ENCODE results near the gene AARSD1.

Gene AARSD1

DNA sequence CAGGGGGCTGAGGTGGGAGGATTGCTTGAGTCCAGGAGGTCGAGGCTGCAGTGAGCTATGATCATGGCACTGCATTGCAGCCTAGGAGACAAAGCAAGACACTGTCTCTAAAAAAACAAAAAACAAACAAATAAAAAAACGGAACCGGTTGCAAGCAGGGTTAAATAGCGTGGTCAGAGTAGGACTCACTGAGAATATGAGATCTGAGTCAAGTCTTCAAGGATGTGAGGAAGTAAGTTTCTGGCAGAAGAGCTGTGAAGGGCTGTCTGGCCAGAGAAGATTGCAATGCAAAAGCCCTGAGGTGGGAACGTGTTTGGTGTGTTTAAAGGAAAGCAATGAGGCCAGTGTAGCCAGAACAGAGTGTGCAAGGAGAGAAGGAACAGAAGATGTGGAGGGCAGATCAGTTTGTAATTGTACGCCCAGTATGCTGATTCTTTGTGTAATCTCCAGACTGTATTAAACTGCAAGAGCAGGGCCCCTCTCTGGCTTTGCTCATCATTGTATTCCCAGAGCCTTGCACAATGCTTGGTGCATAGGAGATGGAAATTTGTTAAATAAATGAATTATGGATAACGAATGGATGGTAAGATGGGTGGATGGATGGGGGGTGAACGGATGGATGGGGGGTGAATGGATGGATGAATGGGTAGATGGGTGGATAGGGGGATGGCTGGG is 57.3 kb downstream of the AARSD1 start:
- TF ChIP-seq, protein P1, sequence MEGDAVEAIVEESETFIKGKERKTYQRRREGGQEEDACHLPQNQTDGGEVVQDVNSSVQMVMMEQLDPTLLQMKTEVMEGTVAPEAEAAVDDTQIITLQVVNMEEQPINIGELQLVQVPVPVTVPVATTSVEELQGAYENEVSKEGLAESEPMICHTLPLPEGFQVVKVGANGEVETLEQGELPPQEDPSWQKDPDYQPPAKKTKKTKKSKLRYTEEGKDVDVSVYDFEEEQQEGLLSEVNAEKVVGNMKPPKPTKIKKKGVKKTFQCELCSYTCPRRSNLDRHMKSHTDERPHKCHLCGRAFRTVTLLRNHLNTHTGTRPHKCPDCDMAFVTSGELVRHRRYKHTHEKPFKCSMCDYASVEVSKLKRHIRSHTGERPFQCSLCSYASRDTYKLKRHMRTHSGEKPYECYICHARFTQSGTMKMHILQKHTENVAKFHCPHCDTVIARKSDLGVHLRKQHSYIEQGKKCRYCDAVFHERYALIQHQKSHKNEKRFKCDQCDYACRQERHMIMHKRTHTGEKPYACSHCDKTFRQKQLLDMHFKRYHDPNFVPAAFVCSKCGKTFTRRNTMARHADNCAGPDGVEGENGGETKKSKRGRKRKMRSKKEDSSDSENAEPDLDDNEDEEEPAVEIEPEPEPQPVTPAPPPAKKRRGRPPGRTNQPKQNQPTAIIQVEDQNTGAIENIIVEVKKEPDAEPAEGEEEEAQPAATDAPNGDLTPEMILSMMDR (conservative IDR thresholded peaks at IDR 0.05; ENCODE audit: control insufficient read depth, insufficient read depth, low read depth, low read length), result no peak
- no peak for DNase-seq (ENCODE audit: low read depth)
- H3K4me3 ChIP-seq (ENCODE audit: control insufficient read depth, low read depth, low read length), result no peak overlapping the region

DNA sequence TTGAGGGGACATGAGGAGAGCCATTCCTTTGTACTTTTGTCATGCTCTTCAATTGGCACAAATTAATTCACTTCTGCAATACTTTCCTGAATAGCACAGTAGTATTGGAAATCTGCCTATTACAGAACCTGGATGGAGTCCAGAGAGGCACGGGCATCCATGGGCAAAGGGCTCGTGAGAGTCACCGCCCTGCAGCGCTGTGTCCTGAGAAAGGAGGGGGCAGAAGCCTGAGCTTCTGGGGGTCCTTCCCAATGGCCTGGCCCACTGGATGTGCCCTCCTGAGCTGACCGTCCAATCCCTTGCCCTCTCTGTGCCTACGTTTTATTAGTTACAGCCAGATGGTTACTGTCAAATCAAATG is 60.2 kb downstream of the AARSD1 start:
- no peak for DNase-seq (ENCODE audit: low read depth)
- TF ChIP-seq, protein P1 (conservative IDR thresholded peaks at IDR 0.05; ENCODE audit: control insufficient read depth, insufficient read depth, low read depth, low read length), result no peak
- H3K4me3 ChIP-seq (ENCODE audit: control insufficient read depth, low read depth, low read length), result no peak overlapping the region

DNA sequence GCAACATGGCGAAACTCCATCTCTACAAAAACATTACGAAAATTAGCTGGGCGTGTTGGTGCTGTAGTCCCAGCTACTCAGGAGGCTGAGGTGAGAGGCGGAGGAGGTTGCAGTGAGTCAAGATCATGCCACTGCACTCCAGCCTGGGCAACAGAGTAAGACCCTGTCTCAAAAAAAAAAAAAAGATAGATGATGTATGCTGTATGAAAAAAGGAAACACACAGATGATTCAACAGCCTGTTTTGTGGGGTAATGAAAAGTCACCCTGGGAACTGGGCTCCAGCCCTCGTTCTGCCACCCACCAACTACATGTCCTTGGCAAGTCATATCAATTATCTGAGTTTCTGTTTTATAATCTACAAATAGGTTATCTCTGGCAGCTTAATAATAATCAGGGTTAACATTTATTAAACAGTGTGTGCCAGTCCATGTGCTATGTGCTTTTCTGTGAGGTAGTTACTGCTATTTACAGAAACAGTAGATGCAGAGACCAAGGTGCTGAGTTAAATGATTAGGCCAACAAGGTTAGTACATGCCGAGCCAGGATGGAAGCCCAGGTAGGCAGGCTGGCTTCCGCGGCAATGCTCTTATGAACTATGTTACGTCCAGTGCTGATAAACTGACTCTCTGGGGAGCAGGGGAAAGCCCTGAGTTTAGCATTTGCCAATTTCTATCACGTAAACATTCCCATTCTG is 62.6 kb downstream of the AARSD1 start:
- no peak overlapping the region for H3K4me3 ChIP-seq (ENCODE audit: control insufficient read depth, low read depth, low read length)
- no peak for DNase-seq (ENCODE audit: low read depth)
- TF ChIP-seq, protein P1 (conservative IDR thresholded peaks at IDR 0.05; ENCODE audit: control insufficient read depth, insufficient read depth, low read depth, low read length), result no peak
